Astrocyte (in vitro differentiated cells and primary cell): ENCODE results near the gene NKX1-2.

ENCODE experiments used
- EZH2 ChIP-seq: IDR thresholded peaks from 2 replicates; pipeline ENCODE4 v1.6.1; 2012; ENCODE audit warnings: mild to moderate bottlenecking, low read length, inconsistent platforms; ENCODE audit not compliant: insufficient read depth
- TF ChIP-seq, protein P1 (sequence below): IDR thresholded peaks from 2 replicates; pipeline ENCODE4 v1.5.1; 2011; ENCODE audit warnings: low read depth, mild to moderate bottlenecking, inconsistent platforms, low read length, moderate library complexity; ENCODE audit not compliant: insufficient read depth

DNA sequence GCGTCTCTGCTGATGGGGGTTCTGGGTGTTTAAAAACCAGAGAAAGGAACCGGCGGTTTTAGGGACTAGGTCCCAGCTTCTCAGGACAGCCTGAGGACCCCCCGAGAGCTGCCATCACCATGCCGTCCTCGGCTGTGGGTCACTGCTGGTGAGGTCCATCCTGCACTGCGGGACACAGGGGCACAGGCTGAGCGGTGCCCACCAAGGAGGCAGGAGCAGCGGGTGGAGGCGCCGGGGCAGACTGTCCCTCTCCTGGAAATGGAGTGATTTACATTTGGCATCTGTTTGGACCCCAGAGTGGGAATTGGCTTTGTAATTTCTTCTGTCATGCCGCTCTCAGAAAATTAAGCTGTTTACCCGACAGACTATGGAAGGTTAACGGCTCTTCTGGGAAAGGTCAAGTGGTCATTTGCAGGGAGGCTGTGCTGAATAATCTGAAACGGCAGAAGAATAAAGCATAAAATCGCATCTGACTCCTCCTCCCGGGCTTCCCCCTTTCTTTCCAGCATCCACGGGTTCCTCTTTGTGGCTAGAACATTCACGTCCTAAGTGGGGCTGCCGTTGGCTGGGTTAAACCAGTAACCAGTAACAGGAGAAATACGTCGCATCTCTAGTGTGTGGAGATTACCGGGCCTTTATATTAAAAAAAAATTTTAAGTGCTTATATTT is 43.5 kb upstream of the NKX1-2 start:
- TF ChIP-seq, protein P1, sequence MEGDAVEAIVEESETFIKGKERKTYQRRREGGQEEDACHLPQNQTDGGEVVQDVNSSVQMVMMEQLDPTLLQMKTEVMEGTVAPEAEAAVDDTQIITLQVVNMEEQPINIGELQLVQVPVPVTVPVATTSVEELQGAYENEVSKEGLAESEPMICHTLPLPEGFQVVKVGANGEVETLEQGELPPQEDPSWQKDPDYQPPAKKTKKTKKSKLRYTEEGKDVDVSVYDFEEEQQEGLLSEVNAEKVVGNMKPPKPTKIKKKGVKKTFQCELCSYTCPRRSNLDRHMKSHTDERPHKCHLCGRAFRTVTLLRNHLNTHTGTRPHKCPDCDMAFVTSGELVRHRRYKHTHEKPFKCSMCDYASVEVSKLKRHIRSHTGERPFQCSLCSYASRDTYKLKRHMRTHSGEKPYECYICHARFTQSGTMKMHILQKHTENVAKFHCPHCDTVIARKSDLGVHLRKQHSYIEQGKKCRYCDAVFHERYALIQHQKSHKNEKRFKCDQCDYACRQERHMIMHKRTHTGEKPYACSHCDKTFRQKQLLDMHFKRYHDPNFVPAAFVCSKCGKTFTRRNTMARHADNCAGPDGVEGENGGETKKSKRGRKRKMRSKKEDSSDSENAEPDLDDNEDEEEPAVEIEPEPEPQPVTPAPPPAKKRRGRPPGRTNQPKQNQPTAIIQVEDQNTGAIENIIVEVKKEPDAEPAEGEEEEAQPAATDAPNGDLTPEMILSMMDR, result no peak
- no peak for TF ChIP-seq EZH2
